Right ventricle myocardium superior (tissue), 1 donor: ENCODE measurements around the gene COX18. TPM values are rescaled to one million over a fixed set of nuclear protein-coding genes. Genes with fewer than 3 reads are reported as not detected.

ENCODE experiments used
- ATAC-seq: fragments of 200-7000 bp; cut with Tn5 transposase; one replicate; pipeline ENCODE4 v1.9.1; 2020; ENCODE audit warnings: mild to moderate bottlenecking; ENCODE audit not compliant: poor library complexity
- DNase-seq: peaks from one replicate; pipeline ENCODE4 v3.0.0-alpha.2; 2020
- intact Hi-C: fragments of 100-400 bp; cut with DNase I; formaldehyde crosslinking; loops from one replicate; pipeline ENCODE4 v1.11.2; 2022
- total RNA-seq: library from RNA; stranded (reverse); fragmentation: NEBNext Ultra II Directional; extraction: Animal tissue kit (Norgen Biotek cat#: 25700); gene quantifications from one replicate; pipeline ENCODE4 v1.2.1, GENCODE V29; 2021
- donor health status: DM: no; HTN: yes; CAD: no; lungs with severe emphysema.

COX18 gene
- total RNA-seq, 1 donor from 2014 or later: 15.9 TPM

- ATAC-seq (no peak), DNase-seq (no peak)
- intact Hi-C loops: loop anchor here (5.0 kb wide), 1 partner anchor 191 kb away; the partner anchor contains the start of gene ANKRD17
These were observed 3.1 kb downstream of the COX18 start for GRCh38 chr4:73066445-73066844.

- ATAC-seq: no peak
- intact Hi-C loops: no loop called here
These were observed 5.0 kb downstream of the COX18 start for GRCh38 chr4:73064536-73064935.

GRCh38 chr4:73055241-73055897 is 14.1 kb downstream of the COX18 start:
- no peak for DNase-seq
- ATAC-seq: no peak
- intact Hi-C loops: no loop called here

More at GRCh38 chr4:73064536-73064935, 5.0 kb downstream of the COX18 start:
- DNase-seq: no peak

- intact Hi-C loops: no loop called here
- ATAC-seq (no peak), DNase-seq (no peak)
These were observed 15.5 kb downstream of the COX18 start for GRCh38 chr4:73053974-73054480.

- no peak for ATAC-seq
- intact Hi-C loops: no loop called here
- no peak for DNase-seq
These were observed 16.4 kb downstream of the COX18 start for GRCh38 chr4:73053076-73053475.

- intact Hi-C loops: no loop called here
- DNase-seq (no peak), ATAC-seq (no peak)
These were observed 17.9 kb downstream of the COX18 start for GRCh38 chr4:73051625-73052024.

GRCh38 chr4:73045879-73046278 is 23.6 kb downstream of the COX18 start:
- DNase-seq: no peak
- intact Hi-C loops: no loop called here
- ATAC-seq: no peak

- ATAC-seq (no peak), DNase-seq (no peak)
- intact Hi-C loops: no loop called here
These were observed 32.5 kb downstream of the COX18 start for GRCh38 chr4:73037057-73037456.

GRCh38 chr4:73036123-73036522 is 33.4 kb downstream of the COX18 start:
- intact Hi-C loops: no loop called here
- ATAC-seq: no peak

GRCh38 chr4:73034896-73035295 is 34.6 kb downstream of the COX18 start:
- intact Hi-C loops: no loop called here
- ATAC-seq (no peak), DNase-seq (no peak)

More at GRCh38 chr4:73036123-73036522, 33.4 kb downstream of the COX18 start:
- no peak for DNase-seq

- ATAC-seq (no peak), DNase-seq (no peak)
- intact Hi-C loops: no loop called here
These were observed 40.9 kb downstream of the COX18 start for GRCh38 chr4:73028621-73029020.

GRCh38 chr4:73021634-73022033 is 47.9 kb downstream of the COX18 start:
- no peak for DNase-seq
- intact Hi-C loops: no loop called here
- ATAC-seq: no peak

- DNase-seq (no peak), ATAC-seq (no peak)
- intact Hi-C loops: loop anchor here (10.0 kb wide), 2 partner anchors 315 to 515 kb away; no protein-coding TSS in a partner anchor
These were observed 50.0 kb downstream of the COX18 start for GRCh38 chr4:73019462-73020047.

GRCh38 chr4:73018595-73018994 is 50.9 kb downstream of the COX18 start:
- no peak for ATAC-seq
- DNase-seq: no peak
- intact Hi-C loops: loop anchor here (10.0 kb wide), 2 partner anchors 314 to 514 kb away; no protein-coding TSS in a partner anchor

GRCh38 chr4:73013310-73013709 is 56.2 kb downstream of the COX18 start:
- DNase-seq (no peak), ATAC-seq (no peak)
- intact Hi-C loops: loop anchor here (10.0 kb wide), 2 partner anchors 309 to 509 kb away; no protein-coding TSS in a partner anchor

GRCh38 chr4:73012673-73013072 is 56.8 kb downstream of the COX18 start:
- ATAC-seq: no peak
- no peak for DNase-seq
- intact Hi-C loops: loop anchor here (10.0 kb wide), 2 partner anchors 308 to 508 kb away; no protein-coding TSS in a partner anchor

- no peak for DNase-seq
- intact Hi-C loops: loop anchor here (10.0 kb wide), 2 partner anchors 307 to 507 kb away; no protein-coding TSS in a partner anchor
- ATAC-seq: no peak
These were observed 57.9 kb downstream of the COX18 start for GRCh38 chr4:73011629-73011985.

- intact Hi-C loops: loop anchor here (10.0 kb wide), 2 partner anchors 306 to 506 kb away; no protein-coding TSS in a partner anchor
- DNase-seq (no peak), ATAC-seq (no peak)
These were observed 58.5 kb downstream of the COX18 start for GRCh38 chr4:73010789-73011628.

- no peak for DNase-seq
- no peak for ATAC-seq
- intact Hi-C loops: no loop called here
These were observed 61.9 kb downstream of the COX18 start for GRCh38 chr4:73007526-73008100.
